ENCODE results near the gene NELL2. TPM values are rescaled to one million over a fixed set of nuclear protein-coding genes. Genes with fewer than 3 reads are reported as not detected.

Gene NELL2
- total and polyA plus RNA-seq, 9 of the 15 experiments (the other 6 are each of a cell fraction or from before 2014, with no cell fraction given), result 0.32 to 1.1 (median 0.53) TPM

DNA sequence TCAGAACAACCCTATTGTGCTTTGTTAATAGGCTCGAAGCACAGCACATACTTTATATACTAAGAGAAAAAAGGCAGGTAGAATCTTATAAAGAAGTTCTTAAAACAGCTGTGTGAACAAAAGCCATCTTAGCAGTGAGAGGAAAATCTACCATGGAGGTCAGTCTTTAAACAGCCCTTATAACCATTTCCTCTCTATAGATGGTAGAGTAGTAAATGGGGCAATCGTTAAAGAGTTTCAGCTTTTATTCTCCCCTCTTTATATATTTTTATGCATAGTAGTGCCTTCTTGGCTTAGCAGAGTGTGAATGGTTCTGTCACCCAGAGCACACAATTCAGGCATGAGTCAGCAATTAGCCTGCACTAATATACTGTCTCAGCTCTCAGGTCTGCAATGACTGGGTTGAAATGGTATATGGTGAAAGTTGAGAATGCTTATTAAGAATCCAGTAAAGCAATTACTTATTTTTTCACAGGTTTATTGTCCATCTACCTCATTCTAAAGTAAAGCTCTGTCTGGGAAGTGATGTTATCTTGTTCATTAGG, 305.0 kb downstream of the NELL2 start (continued):
- TF ChIP-seq, protein P1, sequence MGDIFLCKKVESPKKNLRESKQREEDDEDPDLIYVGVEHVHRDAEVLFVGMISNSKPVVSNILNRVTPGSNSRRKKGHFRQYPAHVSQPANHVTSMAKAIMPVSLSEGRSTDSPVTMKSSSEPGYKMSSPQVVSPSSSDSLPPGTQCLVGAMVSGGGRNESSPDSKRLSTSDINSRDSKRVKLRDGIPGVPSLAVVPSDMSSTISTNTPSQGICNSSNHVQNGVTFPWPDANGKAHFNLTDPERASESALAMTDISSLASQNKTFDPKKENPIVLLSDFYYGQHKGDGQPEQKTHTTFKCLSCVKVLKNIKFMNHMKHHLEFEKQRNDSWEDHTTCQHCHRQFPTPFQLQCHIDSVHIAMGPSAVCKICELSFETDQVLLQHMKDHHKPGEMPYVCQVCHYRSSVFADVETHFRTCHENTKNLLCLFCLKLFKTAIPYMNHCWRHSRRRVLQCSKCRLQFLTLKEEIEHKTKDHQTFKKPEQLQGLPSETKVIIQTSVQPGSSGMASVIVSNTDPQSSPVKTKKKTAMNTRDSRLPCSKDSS (IDR thresholded peaks at IDR 0.05; ENCODE audit: low read depth, partially characterized antibody), result no peak
- TF ChIP-seq ZNF644 (tag; IDR thresholded peaks at IDR 0.05; ENCODE audit: low read depth), result no peak
- TF ChIP-seq NCOA4 (IDR thresholded peaks at IDR 0.05; ENCODE audit: partially characterized antibody), result no peak
- no peak for TF ChIP-seq ZNF354B (CRISPR knock-in tag; IDR thresholded peaks at IDR 0.05)
- no peak for TF ChIP-seq ETV5 (CRISPR knock-in tag; IDR thresholded peaks at IDR 0.05; ENCODE audit: low read depth)
- TF ChIP-seq SIRT6 (IDR thresholded peaks at IDR 0.05; ENCODE audit: low read depth, low read length), result no peak
- TF ChIP-seq HSF4 (CRISPR knock-in tag; IDR thresholded peaks at IDR 0.05; ENCODE audit: borderline replicate concordance), result no peak
- TF ChIP-seq MTA2 (IDR thresholded peaks at IDR 0.05; ENCODE audit: low read depth), result no peak
- TF ChIP-seq ZNF764 (CRISPR knock-in tag; IDR thresholded peaks at IDR 0.05; ENCODE audit: low read depth), result no peak
- TF ChIP-seq ZNF778 (CRISPR knock-in tag; IDR thresholded peaks at IDR 0.05), result no peak

DNA sequence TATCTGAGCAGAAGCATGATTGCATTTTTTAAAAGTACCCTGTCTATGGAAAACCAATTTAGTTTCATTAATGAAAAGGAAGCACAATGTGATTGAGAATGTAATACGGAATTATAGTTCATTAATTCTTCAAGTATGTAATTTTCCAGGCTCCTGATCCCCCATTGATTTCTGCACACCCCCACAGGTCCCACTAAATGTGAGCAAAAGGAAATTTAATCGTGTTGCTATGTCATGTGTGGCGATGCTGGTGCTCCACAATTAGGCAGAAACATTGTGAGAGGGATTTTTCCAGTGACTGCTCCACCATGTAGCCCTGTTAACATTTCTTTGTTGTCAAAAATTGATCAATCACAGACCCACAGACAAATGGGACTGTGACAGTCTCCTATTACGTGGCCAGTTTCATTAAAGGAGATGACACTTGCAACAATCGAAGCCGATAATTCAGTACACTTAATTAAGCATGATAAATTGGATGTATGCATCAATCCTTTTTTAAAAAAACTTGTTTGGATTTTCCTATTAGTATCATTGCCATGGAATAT, 306.0 kb downstream of the NELL2 start:
- POLR2A ChIA-PET, result no interaction called here

More for the DNA sequence above, 306.0 kb downstream of the NELL2 start:
- Histone ChIP-seq H4K20me1 (replicated peaks; ENCODE audit: control insufficient read depth, insufficient read depth, low read length) (no peaks in the 10 kb centered on the region), H3K36me3 (ENCODE audit: control insufficient read depth, insufficient read depth, low read length) (no peaks in the 10 kb centered on the region), H2AFZ (ENCODE audit: low read depth, low read length) (no peak overlapping the region), H3K9ac (ENCODE audit: insufficient read depth in 1 of 2, low read depth in 2 of 2, low read length in 2 of 2) (no peak overlapping the region), H3K4me2 (ENCODE audit: insufficient read depth, low read length) (no peak overlapping the region), H3K27me3 (ENCODE audit: control insufficient read depth in 2 of 2, insufficient read depth in 2 of 2, low read length in 2 of 2) (no peaks in the 10 kb centered on the region), H3K79me2 (ENCODE audit: control insufficient read depth, insufficient read depth, low read length) (no peaks in the 10 kb centered on the region), H3K27ac (ENCODE audit: extremely low read depth, low read depth, low read length) (no peak overlapping the region), H3K4me1 (replicated peaks in 1 of 2; ENCODE audit: control insufficient read depth in 2 of 2, insufficient read depth in 2 of 2, low read length in 2 of 2) (no peaks in the 10 kb centered on the region), H3K4me3 (no peak overlapping the region), H3K9me1 (ENCODE audit: control insufficient read depth, insufficient read depth, low read length) (no peaks in the 10 kb centered on the region), H3K9me3 (replicated peaks; ENCODE audit: control insufficient read depth, insufficient read depth, low read depth, low read length) (no peaks in the 10 kb centered on the region)
- ATAC-seq (no peak), FAIRE-seq (no peak), DNase-seq (ENCODE audit: extremely low read depth in 1 of 4, low spot score in 3 of 4) (no peak)
- intact Hi-C loops (cut with micrococcal nuclease) (no loop called here), in situ Hi-C loops (cut with MboI) (no loop called here)
- CTCF ChIA-PET (ENCODE audit: low intra/inter-chr PET ratio), result no interaction called here
- WGBS (ENCODE audit: insufficient coverage, low coverage, missing lambda C conversion rate), result 4% methylated on average over 6 of the region's 6 CpGs
- TF ChIP-seq, protein P2, sequence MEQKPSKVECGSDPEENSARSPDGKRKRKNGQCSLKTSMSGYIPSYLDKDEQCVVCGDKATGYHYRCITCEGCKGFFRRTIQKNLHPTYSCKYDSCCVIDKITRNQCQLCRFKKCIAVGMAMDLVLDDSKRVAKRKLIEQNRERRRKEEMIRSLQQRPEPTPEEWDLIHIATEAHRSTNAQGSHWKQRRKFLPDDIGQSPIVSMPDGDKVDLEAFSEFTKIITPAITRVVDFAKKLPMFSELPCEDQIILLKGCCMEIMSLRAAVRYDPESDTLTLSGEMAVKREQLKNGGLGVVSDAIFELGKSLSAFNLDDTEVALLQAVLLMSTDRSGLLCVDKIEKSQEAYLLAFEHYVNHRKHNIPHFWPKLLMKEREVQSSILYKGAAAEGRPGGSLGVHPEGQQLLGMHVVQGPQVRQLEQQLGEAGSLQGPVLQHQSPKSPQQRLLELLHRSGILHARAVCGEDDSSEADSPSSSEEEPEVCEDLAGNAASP (IDR thresholded peaks at IDR 0.05), result no peak
- BruUV-seq (replicated peaks), result no TSS peak

Measured in K562 (cell line).